ENCODE results near the gene TUBB1. TPM values are rescaled to one million over a fixed set of nuclear protein-coding genes. Genes with fewer than 3 reads are reported as not detected.

Gene TUBB1
- total and polyA plus RNA-seq, 2 of the 4 experiments (the other 2 are of a cell fraction): not detected

DNA sequence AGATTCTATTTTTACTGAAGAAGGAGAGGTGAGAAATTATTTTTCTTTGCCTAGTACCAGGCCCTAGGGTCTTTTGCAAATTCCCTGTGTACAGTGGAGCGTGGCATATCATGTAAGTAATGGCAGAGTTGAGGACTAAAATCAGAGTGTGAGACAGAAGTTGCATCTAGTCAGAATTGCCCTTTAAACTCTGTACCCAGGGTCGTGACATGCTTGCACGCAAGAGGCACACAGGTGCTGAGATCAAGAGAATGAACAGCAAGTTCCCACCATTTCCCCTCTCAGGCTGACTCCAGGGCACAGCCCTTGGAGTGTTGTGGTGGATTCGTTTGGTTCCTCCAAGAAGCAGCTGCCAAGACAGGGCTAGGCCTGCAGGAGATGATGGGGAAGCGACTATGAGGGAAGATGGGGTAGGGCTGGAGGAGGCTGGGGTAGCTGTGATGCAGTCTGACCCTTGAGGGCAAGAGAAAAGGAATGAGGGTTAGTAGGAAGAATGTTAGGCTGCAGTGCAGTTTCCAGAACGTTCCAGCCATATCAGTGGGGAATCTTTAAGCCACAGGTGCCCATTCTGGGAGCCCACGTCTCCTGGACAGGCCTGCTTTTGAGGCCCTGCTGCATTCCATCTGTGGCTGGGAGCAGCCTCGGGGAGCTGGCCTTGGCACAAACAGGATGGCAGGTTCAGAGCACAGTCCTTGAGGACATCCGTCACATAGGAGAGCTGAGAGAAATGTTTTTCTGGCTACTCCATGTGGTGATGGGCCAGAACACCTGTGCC is 31.3 kb upstream of the TUBB1 start:
- Histone ChIP-seq H3K36me3 (ENCODE audit: control insufficient read depth, insufficient read depth, low read length) (peaks cover 45% of the 10 kb centered on the region), H3K79me1 (ENCODE audit: low read depth in 1 of 2, low read length in 2 of 2) (peaks cover 27 to 65% of the 10 kb centered on the region in 2 experiments), H2AFZ (replicated peaks; ENCODE audit: low read length, poor library complexity) (no peak overlapping the region), H3K9ac (ENCODE audit: low read depth, low read length) (no peak overlapping the region), H2BK15ac (ENCODE audit: low read depth, low read length) (no peak overlapping the region), H2AK5ac (ENCODE audit: low read depth, low read length) (no peak overlapping the region), H2BK20ac (ENCODE audit: low read depth, low read length) (no peak overlapping the region), H3K9me1 (ENCODE audit: insufficient read depth, low read length) (peaks cover 19% of the 10 kb centered on the region), H3K4me1 (ENCODE audit: control insufficient read depth, insufficient read depth, low read length) (peaks cover 3% of the 10 kb centered on the region; the same call in 1 of the 2 replicates), H3K27me3 (ENCODE audit: control insufficient read depth, insufficient read depth, low read length) (no peaks in the 10 kb centered on the region), H2AK9ac (replicated peaks; ENCODE audit: low read depth, low read length, poor library complexity) (no peak overlapping the region), H4K5ac (ENCODE audit: low read depth, low read length) (no peak overlapping the region), H3K27ac (ENCODE audit: insufficient read depth, low read length) (no peak overlapping the region), H3K23ac (ENCODE audit: low read depth, low read length) (0 out of 2 replicates have a peak overlapping the region, but pooled peaks have one; percentile 9), H2BK120ac (ENCODE audit: low read depth, low read length) (no peak overlapping the region), H3K56ac (ENCODE audit: extremely low read depth, insufficient read depth, low read length) (no peak overlapping the region), H3K18ac (ENCODE audit: low read depth, low read length) (no peak overlapping the region), H4K20me1 (ENCODE audit: insufficient read depth, low read length) (peaks cover 24% of the 10 kb centered on the region), H4K91ac (ENCODE audit: insufficient read depth, low read depth, low read length) (no peak overlapping the region), H3K4me2 (ENCODE audit: low read depth, low read length) (no peak overlapping the region), H3K9me3 (ENCODE audit: control insufficient read depth, insufficient read depth, low read length) (no peaks in the 10 kb centered on the region), H3K4ac (ENCODE audit: low read depth, low read length) (no peak overlapping the region), H3K4me3 (ENCODE audit: insufficient read depth, low read depth, low read length) (no peak overlapping the region), H4K8ac (ENCODE audit: low read depth in 2 of 2, low read length in 2 of 2) (no peak overlapping the region), H2BK5ac (ENCODE audit: low read depth, low read length, poor library complexity, severe bottlenecking) (no peak overlapping the region), H3K14ac (replicated peaks; ENCODE audit: low read depth, low read length) (no peak overlapping the region)
- dilution Hi-C loops (cut with HindIII; ENCODE audit: low sequenced_read_pairs, unreplicated experiment): no loop called here
- intact Hi-C loops (cut with micrococcal nuclease): loop anchor here (5.0 kb wide), 1 partner anchor 39 kb away; no protein-coding TSS in a partner anchor
- CTCF ChIA-PET: no interaction called here
- ATAC-seq (ENCODE audit: low read depth): no peak
- no peak for DNase-seq
- in situ Hi-C loops (cut with MboI; ENCODE audit: low sequenced_read_pairs): no loop called here
- POLR2A ChIA-PET (ENCODE audit: unreplicated experiment): no interaction called here
- WGBS, 2 experiments (ENCODE audit: extremely low coverage in 2 of 2, insufficient read length in 1 of 2): 87% methylated on average over 3 of the region's 9 CpGs; no CpG with 5 or more reads in 1 of the 2 experiments
- no TSS peak for BruUV-seq (replicated peaks)
- TF ChIP-seq FOS (IDR thresholded peaks at IDR 0.05; ENCODE audit: low read depth, low read length): no peak
- TF ChIP-seq, protein P1, sequence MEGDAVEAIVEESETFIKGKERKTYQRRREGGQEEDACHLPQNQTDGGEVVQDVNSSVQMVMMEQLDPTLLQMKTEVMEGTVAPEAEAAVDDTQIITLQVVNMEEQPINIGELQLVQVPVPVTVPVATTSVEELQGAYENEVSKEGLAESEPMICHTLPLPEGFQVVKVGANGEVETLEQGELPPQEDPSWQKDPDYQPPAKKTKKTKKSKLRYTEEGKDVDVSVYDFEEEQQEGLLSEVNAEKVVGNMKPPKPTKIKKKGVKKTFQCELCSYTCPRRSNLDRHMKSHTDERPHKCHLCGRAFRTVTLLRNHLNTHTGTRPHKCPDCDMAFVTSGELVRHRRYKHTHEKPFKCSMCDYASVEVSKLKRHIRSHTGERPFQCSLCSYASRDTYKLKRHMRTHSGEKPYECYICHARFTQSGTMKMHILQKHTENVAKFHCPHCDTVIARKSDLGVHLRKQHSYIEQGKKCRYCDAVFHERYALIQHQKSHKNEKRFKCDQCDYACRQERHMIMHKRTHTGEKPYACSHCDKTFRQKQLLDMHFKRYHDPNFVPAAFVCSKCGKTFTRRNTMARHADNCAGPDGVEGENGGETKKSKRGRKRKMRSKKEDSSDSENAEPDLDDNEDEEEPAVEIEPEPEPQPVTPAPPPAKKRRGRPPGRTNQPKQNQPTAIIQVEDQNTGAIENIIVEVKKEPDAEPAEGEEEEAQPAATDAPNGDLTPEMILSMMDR (conservative IDR thresholded peaks at IDR 0.05; ENCODE audit: low read depth, low read length): no peak
- no peak for TF ChIP-seq MAZ (IDR thresholded peaks at IDR 0.05; ENCODE audit: borderline replicate concordance, low read depth, low read length)
- no peak for TF ChIP-seq SMC3 (IDR thresholded peaks at IDR 0.05; ENCODE audit: low read depth, low read length)
- TF ChIP-seq NFE2L2 (IDR thresholded peaks at IDR 0.05; ENCODE audit: low read depth, low read length): no peak
- no peak for TF ChIP-seq POLR2A (IDR thresholded peaks at IDR 0.05; ENCODE audit: low read depth, low read length)
- TF ChIP-seq RAD21 (IDR thresholded peaks at IDR 0.05; ENCODE audit: low read length): no peak
- TF ChIP-seq, protein P2, sequence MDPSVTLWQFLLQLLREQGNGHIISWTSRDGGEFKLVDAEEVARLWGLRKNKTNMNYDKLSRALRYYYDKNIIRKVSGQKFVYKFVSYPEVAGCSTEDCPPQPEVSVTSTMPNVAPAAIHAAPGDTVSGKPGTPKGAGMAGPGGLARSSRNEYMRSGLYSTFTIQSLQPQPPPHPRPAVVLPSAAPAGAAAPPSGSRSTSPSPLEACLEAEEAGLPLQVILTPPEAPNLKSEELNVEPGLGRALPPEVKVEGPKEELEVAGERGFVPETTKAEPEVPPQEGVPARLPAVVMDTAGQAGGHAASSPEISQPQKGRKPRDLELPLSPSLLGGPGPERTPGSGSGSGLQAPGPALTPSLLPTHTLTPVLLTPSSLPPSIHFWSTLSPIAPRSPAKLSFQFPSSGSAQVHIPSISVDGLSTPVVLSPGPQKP (IDR thresholded peaks at IDR 0.05; ENCODE audit: borderline replicate concordance, low read depth, low read length): no peak
- TF ChIP-seq, protein P3, sequence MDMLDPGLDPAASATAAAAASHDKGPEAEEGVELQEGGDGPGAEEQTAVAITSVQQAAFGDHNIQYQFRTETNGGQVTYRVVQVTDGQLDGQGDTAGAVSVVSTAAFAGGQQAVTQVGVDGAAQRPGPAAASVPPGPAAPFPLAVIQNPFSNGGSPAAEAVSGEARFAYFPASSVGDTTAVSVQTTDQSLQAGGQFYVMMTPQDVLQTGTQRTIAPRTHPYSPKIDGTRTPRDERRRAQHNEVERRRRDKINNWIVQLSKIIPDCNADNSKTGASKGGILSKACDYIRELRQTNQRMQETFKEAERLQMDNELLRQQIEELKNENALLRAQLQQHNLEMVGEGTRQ (IDR thresholded peaks at IDR 0.05; ENCODE audit: low read depth, low read length): no peak

Data from IMR-90 (cell line).